GM18517 (cell line): Measurements from ENCODE around the gene SPEN.
"Not testable (repeated sequence)": the region's sequence is repeated elsewhere in the genome, so short reads cannot be mapped to it uniquely, and the experiment has no call there.

Experiments used
- ATAC-seq: cut with Tn5 transposase; IDR thresholded peaks from one replicate; pipeline ENCODE4 v1.9.1; 2021; ENCODE audit warnings: mild to moderate bottlenecking, moderate library complexity; ENCODE audit not compliant: unreplicated experiment

SPEN gene

GRCh38 chr1:15977947-15978346 is 130.4 kb downstream of the SPEN start:
- ATAC-seq, result not testable (repeated sequence)

GRCh38 chr1:15981679-15982078 is 134.2 kb downstream of the SPEN start:
- ATAC-seq, result no peak

DNA sequence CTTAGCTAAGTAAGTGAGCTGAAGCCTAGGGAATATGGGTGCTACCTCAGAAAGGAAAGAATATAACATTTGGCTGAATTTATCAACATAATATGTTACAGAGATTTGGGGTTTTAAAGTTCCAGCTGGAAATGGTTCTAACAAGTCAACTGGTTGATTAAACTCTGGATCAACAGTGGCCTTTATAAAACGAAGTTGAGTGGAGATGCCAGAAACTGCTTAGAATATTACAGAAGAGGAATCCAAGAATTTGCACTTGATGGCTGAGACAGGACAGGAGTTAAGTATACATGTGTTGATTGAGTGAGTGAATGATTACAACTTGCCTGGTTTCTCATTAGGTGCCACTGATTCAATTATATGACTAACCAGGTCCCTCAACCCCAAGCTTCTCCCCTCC is 135.8 kb downstream of the SPEN start:
- ATAC-seq, result no peak

- no peak for ATAC-seq
Observed at GRCh38 chr1:15985611-15986297, 138.2 kb downstream of the SPEN start.

- no peak for ATAC-seq
Observed at GRCh38 chr1:15988856-15989736, 141.6 kb downstream of the SPEN start.

- ATAC-seq, result no peak
Observed at GRCh38 chr1:15989776-15990175, 142.3 kb downstream of the SPEN start.
